GM12801 (cell line): ENCODE results near the gene DIPK1A.

Experiments
- TF ChIP-seq, protein P1 (sequence below): IDR thresholded peaks from one replicate; pipeline ENCODE4 v1.5.1; 2011; ENCODE audit warnings: control low read depth; ENCODE audit not compliant: insufficient read length; ENCODE audit errors: extremely low read depth

DIPK1A gene

DNA sequence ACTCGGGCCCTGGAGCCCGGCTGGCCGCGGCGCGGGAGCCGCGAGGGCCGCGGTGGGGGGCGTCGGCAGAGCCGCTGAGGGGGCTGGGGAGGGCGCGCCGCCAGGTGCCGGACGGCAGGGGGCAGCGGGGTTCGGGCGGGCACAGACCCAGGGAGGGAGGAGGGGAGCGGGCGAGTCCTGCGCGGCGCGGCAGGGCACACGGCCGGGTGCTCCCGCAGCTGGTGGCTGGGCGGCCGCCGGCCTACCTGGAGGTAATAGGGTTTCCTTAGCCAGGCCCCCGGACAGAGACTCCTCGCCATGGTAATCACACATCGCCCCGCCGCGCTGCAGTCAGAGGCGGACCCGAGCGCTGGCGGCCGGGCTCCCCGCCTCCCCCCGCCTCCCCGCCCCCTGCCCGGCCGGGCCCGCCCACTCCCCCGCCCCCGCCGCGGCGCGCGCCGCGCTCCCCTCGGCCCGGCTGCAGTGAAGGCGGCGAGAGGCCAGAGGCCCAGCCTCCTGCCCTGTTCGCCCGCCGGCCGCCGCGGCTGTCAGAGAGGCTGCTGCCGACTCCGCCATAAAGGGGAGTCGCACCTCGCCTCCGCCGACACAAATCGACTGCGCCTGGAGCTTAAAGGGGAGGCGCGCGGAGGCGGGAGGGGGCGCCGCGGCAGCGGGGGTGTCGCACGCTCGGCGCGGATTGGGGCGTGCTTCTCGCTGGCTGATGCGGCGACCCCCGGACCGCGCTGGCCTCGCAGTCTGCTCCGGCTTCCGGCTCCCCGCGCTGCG lies at the start of gene DIPK1A:
Gene DIPK1A (minus strand): TSS at position 332 of the 765 bp plus-strand sequence. CDS start 33 bp downstream, at position 299.
- TF ChIP-seq, protein P1, sequence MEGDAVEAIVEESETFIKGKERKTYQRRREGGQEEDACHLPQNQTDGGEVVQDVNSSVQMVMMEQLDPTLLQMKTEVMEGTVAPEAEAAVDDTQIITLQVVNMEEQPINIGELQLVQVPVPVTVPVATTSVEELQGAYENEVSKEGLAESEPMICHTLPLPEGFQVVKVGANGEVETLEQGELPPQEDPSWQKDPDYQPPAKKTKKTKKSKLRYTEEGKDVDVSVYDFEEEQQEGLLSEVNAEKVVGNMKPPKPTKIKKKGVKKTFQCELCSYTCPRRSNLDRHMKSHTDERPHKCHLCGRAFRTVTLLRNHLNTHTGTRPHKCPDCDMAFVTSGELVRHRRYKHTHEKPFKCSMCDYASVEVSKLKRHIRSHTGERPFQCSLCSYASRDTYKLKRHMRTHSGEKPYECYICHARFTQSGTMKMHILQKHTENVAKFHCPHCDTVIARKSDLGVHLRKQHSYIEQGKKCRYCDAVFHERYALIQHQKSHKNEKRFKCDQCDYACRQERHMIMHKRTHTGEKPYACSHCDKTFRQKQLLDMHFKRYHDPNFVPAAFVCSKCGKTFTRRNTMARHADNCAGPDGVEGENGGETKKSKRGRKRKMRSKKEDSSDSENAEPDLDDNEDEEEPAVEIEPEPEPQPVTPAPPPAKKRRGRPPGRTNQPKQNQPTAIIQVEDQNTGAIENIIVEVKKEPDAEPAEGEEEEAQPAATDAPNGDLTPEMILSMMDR: no peak

DNA sequence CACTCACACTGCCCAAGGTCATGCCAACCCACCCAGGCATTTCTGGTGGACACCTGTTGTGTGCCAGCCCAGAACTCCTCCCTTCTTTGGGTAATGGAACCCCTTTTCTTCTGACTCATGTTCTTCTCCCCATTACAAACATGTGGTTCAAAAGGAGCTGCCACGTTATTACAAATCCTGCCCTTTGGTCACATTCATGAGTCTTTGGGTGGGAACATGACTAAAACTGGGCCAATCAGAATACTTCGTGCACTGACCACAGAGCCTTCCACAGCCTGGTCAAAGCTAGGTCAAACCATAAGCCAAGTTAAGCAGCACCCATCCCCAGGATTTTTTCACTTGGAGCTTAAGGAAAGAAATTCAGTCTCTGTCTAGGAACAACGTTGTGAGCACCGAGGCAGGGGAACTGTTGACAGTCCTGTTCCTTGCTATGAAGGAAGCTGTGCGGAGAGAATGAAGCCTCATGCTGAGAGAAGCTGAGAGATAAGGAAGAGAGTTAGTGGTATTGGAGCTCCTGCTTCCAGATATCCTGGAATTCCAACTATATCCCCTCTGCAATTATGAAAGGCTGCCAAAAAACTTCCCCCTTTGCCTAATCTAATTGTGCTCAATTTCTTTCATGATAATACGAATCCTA lies 46.8 kb upstream of the DIPK1A start:
- TF ChIP-seq, protein P1: no peak

DNA sequence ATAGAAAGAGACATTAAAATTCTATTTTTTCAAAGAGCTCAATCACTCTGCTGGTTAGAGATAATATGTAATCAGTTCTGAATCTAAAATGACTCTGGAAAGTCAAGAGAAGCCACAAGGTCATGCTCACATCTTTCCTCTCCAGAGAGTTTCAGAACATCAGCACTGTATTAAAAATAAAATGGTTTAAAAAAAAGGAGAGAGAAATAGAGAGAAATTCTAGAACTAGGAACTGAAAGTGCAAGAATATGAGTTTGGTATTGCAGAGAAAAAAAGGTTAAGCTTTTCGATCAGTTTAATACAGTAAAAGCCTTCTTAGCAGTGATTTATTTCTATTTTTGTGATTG lies 44.0 kb upstream of the DIPK1A start:
- TF ChIP-seq, protein P1: no peak

DNA sequence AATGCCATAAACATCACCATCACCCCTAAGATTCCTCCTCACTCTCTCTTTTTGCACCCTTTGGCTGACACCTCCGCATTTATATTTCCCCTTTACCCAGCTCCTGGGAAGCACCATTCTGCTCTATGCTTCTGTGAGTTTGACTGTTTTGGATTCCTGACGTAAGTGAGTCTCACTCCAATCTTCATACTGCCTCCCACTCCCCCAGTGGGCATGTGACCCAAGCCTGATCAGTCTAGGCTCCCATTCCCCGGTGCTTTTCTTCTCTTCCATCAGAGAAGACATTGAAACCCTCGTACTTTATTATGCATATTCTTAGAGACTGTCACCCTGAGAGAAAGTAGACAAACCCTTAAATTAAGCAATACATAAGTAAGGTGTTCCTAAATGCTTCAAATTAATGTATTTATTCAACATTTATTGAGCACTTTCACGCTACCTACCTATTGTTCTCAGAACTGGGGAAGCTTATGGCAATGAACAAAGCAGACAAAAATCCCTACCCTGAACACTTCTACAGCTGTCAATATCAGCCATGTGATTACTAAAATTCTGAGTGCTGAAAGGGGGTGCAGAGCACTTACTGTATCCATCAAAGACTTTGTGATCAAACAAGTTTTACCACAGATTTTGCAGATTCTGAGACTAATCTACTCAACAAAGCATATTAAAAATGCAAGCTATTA lies 43.4 kb upstream of the DIPK1A start:
- TF ChIP-seq, protein P1: no peak

DNA sequence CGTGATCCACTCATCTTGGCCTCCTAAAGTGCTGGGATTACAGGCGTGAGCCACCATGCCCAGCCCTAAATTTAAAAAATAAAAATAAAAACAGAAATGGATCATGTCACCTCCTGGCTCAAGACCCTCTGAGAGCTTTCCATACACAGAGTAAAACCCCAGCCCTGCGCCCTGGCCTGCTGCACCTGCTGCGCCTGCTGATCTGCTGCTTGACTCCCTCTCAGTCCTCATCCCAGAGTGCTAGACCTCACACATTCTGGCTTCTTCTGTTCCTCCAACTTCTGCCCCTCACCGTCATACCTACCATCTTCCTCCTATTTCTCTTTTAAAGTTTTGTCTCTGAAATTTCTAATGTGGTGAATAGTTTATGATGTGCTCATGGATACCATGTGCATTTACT lies 42.7 kb upstream of the DIPK1A start:
- TF ChIP-seq, protein P1: no peak

DNA sequence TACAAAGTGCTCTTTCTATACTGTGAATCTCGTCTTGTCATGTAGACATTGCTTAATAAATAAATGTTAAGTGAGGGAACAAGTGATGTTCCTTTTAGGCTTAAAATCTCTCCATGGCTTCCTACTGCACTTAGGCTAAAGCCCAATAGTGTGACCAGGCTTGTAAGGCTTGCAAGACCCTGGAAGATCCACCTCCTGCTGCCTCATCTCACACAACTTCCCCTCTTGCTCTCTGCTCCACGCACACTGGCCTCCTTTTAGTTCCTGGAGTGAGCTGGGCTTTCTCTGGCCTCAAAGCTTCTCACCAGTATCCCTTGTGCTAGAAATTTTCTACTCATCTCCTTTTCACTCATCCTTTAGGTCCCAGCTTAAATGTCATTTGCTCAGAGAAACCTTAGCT lies 41.5 kb upstream of the DIPK1A start:
- TF ChIP-seq, protein P1: no peak

DNA sequence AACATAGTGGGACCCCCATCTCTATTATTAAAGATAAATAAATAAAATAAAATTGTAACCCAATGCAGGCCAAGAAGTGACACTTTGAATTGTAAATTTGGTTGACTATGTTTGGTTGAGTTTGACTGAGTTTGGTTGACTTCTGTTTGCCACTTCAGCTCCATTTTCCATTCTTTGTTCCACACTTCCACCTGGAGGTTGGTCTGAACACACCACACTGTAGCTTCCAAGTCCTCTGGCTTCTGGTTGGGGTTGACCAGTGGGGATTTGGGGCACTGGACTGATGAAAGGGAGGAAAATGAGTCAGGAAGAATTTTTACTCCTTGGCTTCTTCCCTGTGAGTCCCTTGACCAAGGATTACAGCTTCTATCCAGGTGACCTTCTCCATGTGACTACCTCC lies 40.6 kb upstream of the DIPK1A start:
- TF ChIP-seq, protein P1: no peak
